ENCODE data around the gene SYNGR3. TPM values are rescaled to one million over a fixed set of nuclear protein-coding genes. Genes with fewer than 3 reads are reported as not detected.

The SYNGR3 gene
- total RNA-seq, 1 donor from 2014 or later = 8.3 TPM

- Histone ChIP-seq H3K36me3 (peaks cover 0 to 41% of the 10 kb centered on the region in 2 donors), H3K27ac (no peak overlapping the region), H3K9me3 (no peaks in the 10 kb centered on the region), H3K4me1 (peaks cover 28% of the 10 kb centered on the region), H3K4me3 (no peak overlapping the region), H3K27me3 (no peaks in the 10 kb centered on the region)
- no peak for DNase-seq (ENCODE audit: extremely low spot score in 2 of 2)
- intact Hi-C loops (cut with DNase I) = no loop called here
- no peak for TF ChIP-seq CTCF (IDR thresholded peaks at IDR 0.05)
- no peak for TF ChIP-seq POLR2A (IDR thresholded peaks at IDR 0.05)
- TF ChIP-seq POLR2AphosphoS5 (IDR thresholded peaks at IDR 0.05; ENCODE audit: insufficient read depth in 1 of 2, low read depth in 1 of 2) = no peak
Measured at GRCh38 chr16:1973461-1974156, 16.2 kb upstream of the SYNGR3 start.

DNA sequence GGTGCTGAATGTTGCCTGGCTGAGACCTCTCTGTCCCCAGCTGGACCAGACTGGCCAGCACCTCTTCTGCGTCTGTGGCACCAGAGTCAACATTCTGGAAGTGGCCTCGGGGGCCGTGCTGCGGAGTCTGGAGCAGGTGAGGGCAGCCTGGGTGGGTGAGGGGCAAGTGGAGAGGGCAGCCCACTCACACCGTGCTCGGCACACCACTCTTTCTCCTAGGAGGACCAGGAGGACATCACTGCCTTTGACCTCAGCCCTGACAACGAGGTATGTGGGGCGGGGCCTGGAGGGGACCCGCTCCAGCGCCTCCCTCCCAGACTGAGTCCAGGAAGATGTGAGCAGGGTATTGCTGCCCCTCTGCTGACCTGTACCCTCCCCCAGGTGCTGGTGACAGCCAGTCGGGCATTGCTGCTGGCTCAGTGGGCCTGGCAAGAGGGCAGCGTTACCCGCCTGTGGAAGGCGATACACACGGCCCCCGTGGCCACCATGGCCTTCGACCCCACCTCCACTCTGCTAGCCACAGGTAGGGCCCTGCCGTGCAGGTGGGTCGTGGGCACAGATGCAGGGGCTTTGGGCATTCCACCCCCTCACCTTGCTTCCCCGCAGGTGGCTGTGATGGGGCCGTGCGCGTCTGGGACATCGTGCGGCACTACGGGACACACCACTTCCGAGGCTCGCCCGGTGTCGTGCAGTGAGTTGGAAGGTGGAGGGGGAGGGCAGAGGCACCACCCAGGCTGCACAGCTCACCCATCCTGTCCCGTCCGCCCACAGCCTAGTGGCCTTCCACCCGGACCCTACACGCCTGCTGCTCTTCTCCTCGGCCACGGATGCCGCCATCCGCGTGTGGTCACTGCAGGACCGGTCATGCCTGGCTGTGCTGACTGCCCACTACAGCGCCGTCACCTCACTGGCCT is 15.4 kb upstream of the SYNGR3 start:
- DNase-seq (ENCODE audit: extremely low spot score in 2 of 2) = no peak
- Histone ChIP-seq H3K36me3 (peaks cover 0 to 41% of the 10 kb centered on the region in 2 donors), H3K27me3 (no peaks in the 10 kb centered on the region), H3K27ac (no peak overlapping the region), H3K9me3 (no peaks in the 10 kb centered on the region), H3K4me1 (peaks cover 28% of the 10 kb centered on the region), H3K4me3 (no peak overlapping the region)
- intact Hi-C loops (cut with DNase I) = no loop called here
- TF ChIP-seq POLR2AphosphoS5 (IDR thresholded peaks at IDR 0.05; ENCODE audit: insufficient read depth in 1 of 2, low read depth in 1 of 2) (no peak), POLR2A (IDR thresholded peaks at IDR 0.05) (no peak), CTCF (IDR thresholded peaks at IDR 0.05) (no peak)

DNA sequence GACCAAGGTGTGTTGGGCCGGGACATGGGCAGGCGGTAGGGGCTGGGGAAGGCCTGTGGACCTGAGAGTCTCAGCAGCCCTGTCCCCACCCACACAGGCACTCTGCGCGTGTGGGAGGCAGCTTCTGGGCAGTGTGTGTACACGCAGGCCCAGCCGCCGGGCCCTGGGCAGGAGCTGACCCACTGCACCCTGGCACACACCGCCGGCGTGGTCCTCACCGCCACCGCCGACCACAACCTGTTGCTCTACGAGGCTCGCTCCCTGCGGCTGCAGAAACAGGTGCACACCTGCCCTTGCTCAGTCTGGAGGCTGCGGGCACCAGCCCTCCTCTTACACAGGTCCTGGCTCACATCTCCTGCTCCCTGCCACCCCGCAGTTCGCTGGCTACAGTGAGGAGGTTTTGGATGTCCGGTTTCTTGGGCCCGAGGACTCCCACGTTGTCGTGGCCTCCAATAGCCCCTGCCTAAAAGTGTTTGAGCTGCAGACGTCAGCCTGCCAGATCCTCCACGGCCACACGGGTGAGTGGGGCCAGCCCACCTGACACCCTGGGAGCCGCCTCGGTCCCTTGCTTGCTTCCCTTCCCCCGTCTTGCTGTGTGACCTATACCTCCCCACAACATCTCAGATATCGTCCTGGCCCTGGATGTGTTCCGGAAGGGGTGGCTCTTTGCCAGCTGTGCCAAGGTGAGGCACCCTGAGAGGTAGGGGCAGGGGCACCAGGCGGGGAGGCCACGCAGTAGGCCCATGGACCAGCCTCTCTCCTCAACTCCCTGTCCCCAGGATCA is 14.1 kb upstream of the SYNGR3 start:
- TF ChIP-seq CTCF (IDR thresholded peaks at IDR 0.05) (no peak), POLR2A (IDR thresholded peaks at IDR 0.05) (no peak), POLR2AphosphoS5 (IDR thresholded peaks at IDR 0.05; ENCODE audit: insufficient read depth in 1 of 2, low read depth in 1 of 2) (no peak)
- H3K27me3 ChIP-seq = no peaks in the 10 kb centered on the region
- H3K27ac ChIP-seq = no peak overlapping the region
- peaks cover 37% of the 10 kb centered on the region for H3K4me1 ChIP-seq
- intact Hi-C loops (cut with DNase I) = no loop called here
- peaks cover 0 to 41% of the 10 kb centered on the region in 2 donors for H3K36me3 ChIP-seq
- H3K9me3 ChIP-seq = no peaks in the 10 kb centered on the region
- DNase-seq (ENCODE audit: extremely low spot score in 2 of 2) = no peak
- H3K4me3 ChIP-seq = no peak overlapping the region

GRCh38 chr16:1976216-1976520 is 13.6 kb upstream of the SYNGR3 start:
- no peak overlapping the region for H3K27ac ChIP-seq
- TF ChIP-seq POLR2A (IDR thresholded peaks at IDR 0.05) (no peak), CTCF (IDR thresholded peaks at IDR 0.05) (no peak), POLR2AphosphoS5 (IDR thresholded peaks at IDR 0.05; ENCODE audit: insufficient read depth in 1 of 2, low read depth in 1 of 2) (no peak)
- no peak overlapping the region for H3K4me3 ChIP-seq
- DNase-seq (ENCODE audit: extremely low spot score in 2 of 2) = no peak
- peaks cover 31% of the 10 kb centered on the region for H3K4me1 ChIP-seq
- peaks cover 0 to 41% of the 10 kb centered on the region in 2 donors for H3K36me3 ChIP-seq
- intact Hi-C loops (cut with DNase I) = no loop called here
- H3K27me3 ChIP-seq = no peaks in the 10 kb centered on the region
- no peaks in the 10 kb centered on the region for H3K9me3 ChIP-seq
